Ammon's horn (tissue), 1 donor: Measurements from ENCODE around the gene DDIAS.
"Not testable (repeated sequence)": the region's sequence is repeated elsewhere in the genome, so short reads cannot be mapped to it uniquely, and the experiment has no call there.

Source experiments
- DNase-seq: peaks from one replicate; pipeline ENCODE4 v3.0.0-alpha.2; 2016; ENCODE audit warnings: low spot score

Gene DDIAS, protein sequence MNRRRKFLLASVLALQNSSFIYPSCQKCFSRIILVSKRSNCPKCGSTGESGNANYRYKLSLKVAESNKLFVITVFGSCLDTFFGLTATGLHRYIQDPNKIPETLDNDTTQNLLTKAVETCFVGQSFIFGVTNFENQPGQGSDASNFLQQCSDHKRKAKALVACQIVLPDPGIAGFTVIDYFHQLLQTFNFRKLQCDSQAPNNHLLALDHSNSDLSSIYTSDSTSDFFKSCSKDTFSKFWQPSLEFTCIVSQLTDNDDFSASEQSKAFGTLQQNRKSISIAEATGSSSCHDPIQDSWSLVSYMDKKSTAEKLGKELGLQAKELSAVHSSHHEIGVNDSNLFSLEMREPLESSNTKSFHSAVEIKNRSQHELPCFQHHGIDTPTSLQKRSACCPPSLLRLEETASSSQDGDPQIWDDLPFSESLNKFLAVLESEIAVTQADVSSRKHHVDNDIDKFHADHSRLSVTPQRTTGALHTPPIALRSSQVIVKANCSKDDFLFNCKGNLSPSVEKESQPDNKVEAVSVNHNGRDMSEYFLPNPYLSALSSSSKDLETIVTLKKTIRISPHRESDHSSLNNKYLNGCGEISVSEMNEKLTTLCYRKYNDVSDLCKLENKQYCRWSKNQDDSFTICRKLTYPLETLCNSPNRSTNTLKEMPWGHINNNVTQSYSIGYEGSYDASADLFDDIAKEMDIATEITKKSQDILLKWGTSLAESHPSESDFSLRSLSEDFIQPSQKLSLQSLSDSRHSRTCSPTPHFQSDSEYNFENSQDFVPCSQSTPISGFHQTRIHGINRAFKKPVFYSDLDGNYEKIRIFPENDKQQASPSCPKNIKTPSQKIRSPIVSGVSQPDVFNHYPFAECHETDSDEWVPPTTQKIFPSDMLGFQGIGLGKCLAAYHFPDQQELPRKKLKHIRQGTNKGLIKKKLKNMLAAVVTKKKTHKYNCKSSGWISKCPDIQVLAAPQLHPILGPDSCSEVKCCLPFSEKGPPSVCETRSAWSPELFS

DNA sequence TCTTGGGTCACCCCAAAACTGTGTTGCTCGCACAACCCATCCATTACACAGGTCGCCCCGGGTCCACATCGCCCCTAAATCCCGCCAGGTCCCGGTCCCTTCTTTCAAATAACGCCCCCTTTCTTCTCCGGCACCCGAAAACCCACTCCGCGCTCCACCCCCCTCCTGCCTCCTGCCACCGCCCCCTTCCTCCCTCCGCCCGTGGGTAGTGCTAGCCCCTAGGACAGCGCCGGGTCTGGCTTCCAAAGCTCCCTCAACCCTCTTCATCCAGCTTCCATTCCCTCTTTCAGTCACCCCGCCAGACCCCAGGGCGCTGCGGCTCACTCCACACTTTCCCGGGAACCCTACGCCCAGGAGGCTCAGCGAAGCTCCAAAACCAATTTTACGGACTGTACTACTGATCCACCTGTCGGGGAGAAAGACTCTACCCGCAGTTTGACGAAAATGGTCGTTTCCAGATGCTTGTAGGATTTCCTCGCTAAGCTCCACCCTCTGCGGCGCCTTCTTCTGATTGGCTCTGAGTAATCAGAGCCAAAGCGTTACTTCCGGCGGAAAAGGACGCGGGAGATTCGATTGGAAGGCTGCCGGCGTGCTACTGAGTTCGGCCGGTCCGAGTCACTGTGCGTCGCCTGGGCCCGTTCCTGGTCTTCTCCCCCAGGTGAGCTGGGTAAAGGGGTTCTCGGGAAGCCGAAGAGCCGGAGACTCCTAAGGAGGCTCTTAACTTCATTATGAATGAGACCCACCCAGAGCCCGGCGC lies at the start of gene DDIAS:
Gene DDIAS (plus strand): TSS at position 572 of the 757 bp plus-strand sequence. CDS start 13,003 bp downstream, outside the sequence.
- DNase-seq = peak; percentile 95

DNA sequence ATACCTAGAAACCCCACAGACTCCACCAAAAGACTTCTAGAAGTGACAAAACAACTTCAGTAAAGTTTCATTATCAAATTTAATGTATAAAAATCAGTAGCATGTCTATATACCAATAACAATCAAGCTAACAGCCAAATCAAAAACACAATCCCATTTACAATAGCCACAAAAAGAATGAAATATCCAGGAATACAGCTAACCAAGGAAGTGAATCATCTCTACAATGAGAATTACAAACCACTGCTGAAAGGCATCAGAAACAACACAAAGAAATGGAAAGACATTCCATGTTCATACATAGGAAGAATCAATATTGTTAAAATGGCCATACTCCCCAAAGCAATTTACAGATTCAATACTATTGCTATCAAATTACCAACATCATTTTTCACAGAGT lies 47.3 kb upstream of the DDIAS start:
- DNase-seq = no peak

- DNase-seq = not testable (repeated sequence)
These were observed 46.6 kb upstream of the DDIAS start for GRCh38 chr11:82854916-82855315.

DNA sequence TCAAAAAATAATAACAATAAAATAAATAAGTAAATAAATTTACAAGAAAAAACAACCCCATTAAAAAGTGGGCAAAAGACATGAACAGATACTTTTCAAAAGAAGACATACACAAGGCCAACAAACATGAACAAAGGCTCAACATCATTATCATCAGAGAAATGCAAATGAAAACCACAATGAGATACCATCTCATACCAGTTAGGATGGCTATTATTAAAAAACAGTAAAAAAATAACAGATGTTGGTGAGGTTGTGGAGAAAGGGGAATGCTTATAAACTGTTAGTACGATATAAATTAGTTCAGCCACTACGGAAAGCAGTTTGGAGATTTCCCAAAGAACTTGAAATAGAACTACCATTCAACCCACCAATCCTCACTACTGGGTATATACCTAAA lies 45.9 kb upstream of the DDIAS start:
- no peak for DNase-seq

GRCh38 chr11:82857145-82857544 lies 44.4 kb upstream of the DDIAS start:
- no peak for DNase-seq

GRCh38 chr11:82858133-82858532 lies 43.4 kb upstream of the DDIAS start:
- no peak for DNase-seq

GRCh38 chr11:82858556-82859091 lies 42.9 kb upstream of the DDIAS start:
- DNase-seq = no peak

- DNase-seq = no peak
These were observed 41.8 kb upstream of the DDIAS start for GRCh38 chr11:82859750-82860149.

DNA sequence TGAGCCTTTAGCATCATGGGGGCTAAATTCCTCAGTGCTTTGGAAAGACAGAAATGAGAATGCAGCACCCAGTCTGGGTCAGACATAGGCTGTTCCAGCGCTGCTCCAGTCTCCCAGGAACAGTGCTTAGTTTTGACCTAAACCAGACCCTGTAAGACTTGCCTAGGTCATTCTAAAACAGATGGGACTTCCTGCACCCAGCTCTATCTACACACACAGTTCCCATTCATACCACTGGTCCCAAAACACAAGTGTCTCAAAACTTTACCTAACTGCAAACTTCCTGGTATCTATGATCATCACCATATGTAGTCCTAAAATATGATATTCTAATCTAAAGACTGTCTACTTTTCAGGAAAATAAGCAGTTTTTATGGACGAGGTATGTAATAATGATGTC lies 39.2 kb upstream of the DDIAS start:
- DNase-seq = no peak

DNA sequence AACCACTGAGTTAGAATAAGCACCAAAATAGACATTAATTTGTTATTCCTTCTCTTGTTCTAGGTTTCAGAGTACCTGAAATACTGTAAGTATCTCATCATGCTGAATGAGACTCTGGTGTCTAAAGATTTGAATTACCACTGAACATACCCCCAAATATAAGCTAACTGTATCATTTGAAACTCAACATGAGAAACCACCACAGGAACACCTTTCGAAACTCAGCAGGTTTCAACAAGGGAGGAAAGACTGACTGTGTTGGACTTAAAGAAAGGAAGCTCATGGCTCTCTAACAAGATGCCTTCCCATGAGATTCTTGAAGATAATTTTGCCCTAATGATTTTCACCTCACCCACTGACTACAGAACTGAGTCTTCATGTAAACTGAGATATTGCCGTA lies 38.3 kb upstream of the DDIAS start:
- DNase-seq = no peak

DNA sequence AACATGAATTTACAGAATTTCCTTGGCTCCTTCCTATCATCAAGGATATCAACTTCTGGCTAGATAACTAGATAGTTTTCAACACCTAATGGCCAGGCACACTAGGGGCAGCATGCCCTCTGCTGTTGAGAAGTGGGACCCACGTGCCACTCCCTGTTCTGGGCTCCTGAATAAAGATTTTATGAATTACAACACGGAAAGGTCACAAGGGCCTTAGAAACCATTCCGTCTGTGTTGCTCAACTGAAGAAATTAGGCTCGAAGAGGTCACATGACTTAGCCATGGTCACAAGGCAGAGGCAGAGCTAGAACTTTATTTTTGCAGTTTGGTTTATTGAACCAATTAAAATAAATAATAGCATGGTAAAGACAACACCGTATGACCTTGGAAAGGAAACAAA lies 37.3 kb upstream of the DDIAS start:
- peak; percentile 87 for DNase-seq

- no peak for DNase-seq
These were observed 35.7 kb upstream of the DDIAS start for GRCh38 chr11:82865841-82866240.

DNA sequence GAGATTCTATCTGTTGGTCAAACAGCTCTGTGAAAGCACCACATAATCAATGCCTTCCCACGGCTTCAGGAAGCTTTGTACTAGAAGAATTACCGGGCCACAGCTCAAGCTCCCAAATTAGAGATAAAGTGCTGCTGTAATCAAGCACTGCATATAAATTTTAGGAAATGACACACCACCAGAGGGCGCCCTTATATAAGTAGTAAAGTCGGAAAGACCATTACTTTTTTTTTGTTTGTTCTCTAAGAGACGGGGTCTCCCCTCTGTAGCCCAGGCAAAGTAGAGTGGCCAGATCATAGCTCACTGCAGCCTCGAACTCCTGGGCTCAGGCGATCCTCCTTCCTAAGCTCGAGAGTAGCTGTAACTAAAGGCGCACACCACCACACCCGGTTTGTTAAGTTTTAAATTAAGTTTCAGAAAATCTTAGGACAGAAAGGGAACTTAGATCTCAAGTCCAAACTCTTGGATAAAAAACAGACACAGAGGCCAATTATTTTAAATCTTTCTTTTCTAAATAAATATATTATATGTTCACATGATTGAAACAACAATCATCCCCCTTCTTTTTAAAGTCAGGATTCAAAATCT lies 33.9 kb upstream of the DDIAS start:
- peak; percentile 84 for DNase-seq

DNA sequence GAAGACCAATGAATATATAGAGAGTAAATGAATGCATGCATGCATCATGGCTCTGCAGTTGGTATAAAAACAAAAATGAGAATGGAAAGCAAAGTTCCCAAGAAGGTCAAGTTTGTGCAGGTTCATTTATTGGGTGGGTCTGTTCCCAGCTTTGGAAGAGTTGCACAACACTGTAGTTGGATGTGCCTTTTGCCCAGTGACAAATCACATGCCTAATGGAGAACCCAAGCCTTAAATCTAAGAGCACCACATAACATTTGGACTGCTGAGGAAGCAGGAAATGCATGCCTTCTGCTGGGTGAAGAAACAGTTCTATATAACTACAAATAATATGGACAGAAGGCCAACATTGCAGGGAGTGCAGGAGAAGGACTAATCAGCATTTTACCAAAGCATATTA lies 31.9 kb upstream of the DDIAS start:
- no peak for DNase-seq

DNA sequence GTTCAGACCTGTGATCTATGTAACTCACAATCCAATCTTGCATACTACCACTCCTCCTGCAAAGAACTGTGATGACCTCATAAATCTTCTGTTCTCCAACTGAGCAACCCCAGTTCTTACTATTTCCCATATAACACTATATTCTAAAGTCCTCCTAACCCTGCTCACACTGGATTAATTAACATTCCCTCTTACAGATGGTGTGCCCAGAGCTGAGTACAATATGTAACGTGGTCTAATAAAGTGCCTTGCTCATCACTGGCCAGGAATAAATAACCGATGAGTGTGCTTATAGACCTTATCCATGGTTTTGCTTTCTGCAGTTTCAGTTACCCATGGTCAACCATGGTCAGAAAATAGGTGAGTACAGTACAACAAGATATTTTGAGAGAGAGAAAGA lies 29.9 kb upstream of the DDIAS start:
- DNase-seq = no peak

DNA sequence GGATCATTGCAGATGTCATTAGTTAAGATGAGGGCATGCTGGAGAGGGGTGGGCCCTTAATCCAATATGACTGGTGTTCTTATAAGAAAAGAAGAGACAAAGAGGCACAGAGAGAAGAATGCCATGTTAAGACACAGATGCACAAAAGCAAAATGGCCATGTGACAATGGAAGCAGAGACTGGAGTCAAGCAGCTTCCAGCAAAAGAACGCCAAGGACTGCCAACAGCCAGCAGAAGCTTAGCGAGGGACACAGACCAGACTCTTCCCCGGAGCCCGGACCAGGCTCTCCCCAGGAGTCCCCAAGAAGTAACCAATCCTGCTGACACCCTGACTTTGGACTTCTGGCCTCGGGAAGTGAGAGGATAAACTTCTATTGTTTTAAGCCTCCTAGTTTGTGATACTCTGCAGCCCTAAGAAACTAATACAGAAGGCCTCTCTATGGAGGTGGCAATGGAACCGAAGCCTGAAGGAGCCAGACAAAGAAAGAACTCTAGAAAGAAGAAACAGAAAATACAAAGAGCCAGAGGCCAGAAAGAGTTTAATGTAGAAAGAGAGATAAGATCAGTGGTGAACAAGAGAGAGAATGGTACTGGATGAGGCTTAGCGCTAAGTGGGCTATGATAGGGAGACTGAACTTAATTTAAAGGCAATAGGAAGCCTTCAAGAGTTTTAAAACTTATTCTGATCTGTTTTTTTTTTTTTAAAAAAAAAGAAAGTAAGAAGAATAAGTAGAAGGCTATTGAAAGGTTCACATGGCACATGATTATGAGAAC lies 29.0 kb upstream of the DDIAS start:
- DNase-seq = no peak

DNA sequence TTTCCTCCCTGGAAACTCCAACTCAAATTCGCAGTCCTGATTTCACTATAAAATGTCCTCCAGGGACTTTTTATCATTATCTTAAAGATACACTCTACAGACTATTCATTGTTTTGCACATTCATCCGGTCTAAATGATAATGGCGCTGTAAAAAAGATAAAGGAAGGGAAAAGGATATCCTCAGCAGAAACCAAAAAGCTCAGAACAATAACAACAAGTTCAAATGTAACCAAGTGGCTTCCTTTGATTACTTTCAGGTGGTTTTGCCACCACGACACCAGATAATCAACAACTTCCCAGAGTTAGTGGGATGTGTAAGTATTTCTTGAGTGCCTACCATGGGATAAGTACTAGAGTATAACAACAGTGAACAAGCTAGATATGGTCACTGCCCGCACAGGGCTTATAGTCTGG lies 27.6 kb upstream of the DDIAS start:
- DNase-seq = no peak

GRCh38 chr11:82874646-82875523 lies 26.7 kb upstream of the DDIAS start:
- no peak for DNase-seq

GRCh38 chr11:82883853-82884252 lies 17.7 kb upstream of the DDIAS start:
- no peak for DNase-seq
